A549 treated with AZD2906 at 1 μM for 4 hours (cell line): ENCODE results near the gene HMG20A. TPM values are rescaled to one million over a fixed set of nuclear protein-coding genes. Genes with fewer than 3 reads are reported as not detected.

ENCODE experiments used
- total RNA-seq: library from RNA; stranded (reverse); fragments of 200-300 nt; extraction: Qiagen RNA extraction; gene quantifications from 5 replicates; pipeline ENCODE4 v1.2.3, GENCODE V29; 2022

The HMG20A gene
- 21.6 to 29.3 TPM (median 25.3 TPM) in 5 replicates for total RNA-seq

GRCh38 chr15:77420610-77421369 lies at the start of gene HMG20A:
Gene HMG20A (plus strand): TSS chr15:77420888. CDS start chr15:77458408, 37,520 bp downstream.

GRCh38 chr15:77419836-77420609 lies 665 bp upstream of the HMG20A start, which contains the start of gene PEAK1:
Gene PEAK1 (minus strand): TSS chr15:77420104. CDS start chr15:77181926, 238,178 bp downstream.

Other genes with a start within 250 kb of the HMG20A start
- 5.9 to 8.3 TPM (median 7.8 TPM) in 5 replicates for gene PEAK1, start 784 bp upstream of the HMG20A start, total RNA-seq
- gene LINGO1, start 212.0 kb downstream of the HMG20A start, total RNA-seq = 6.7 to 11.6 TPM (median 9.6 TPM) in 5 replicates